HUES64 (cell line): Measurements from ENCODE around the gene GNAL.
"Not testable (repeated sequence)": the region's sequence is repeated elsewhere in the genome, so short reads cannot be mapped to it uniquely, and the experiment has no call there.

Source experiments
- H3K27ac ChIP-seq: 2 replicates; pipeline ENCODE4 v1.7.0; 2013; ENCODE audit warnings: low read depth, low read length, inconsistent platforms
- H3K27me3 ChIP-seq: 2 replicates; pipeline ENCODE4 v1.6.1; 2013; ENCODE audit warnings: mild to moderate bottlenecking, low read length; ENCODE audit not compliant: insufficient read depth
- H3K36me3 ChIP-seq: 2 replicates; pipeline ENCODE4 v1.6.1; 2013; ENCODE audit warnings: mild to moderate bottlenecking, low read length; ENCODE audit not compliant: insufficient read depth
- H3K4me1 ChIP-seq: 2 replicates; pipeline ENCODE4 v1.6.1; 2013; ENCODE audit warnings: mild to moderate bottlenecking, low read length, moderate library complexity; ENCODE audit not compliant: insufficient read depth
- H3K4me3 ChIP-seq: 2 replicates; pipeline ENCODE4 v1.5.1; 2013; ENCODE audit warnings: mild to moderate bottlenecking, low read length, moderate library complexity
- H3K9ac ChIP-seq: 2 replicates; pipeline ENCODE4 v1.6.1; 2013; ENCODE audit warnings: mild to moderate bottlenecking, low read depth, low read length
- H3K9me3 ChIP-seq: 2 replicates; pipeline ENCODE4 v1.6.1; 2013; ENCODE audit warnings: low read depth, low read length; ENCODE audit not compliant: insufficient read depth
- whole genome bisulfite sequencing: fragments of 150-250, 120-280 bp; methylation state at CpG from one replicate; pipeline ENCODE4 v1.1.7; 2013; ENCODE audit warnings: missing lambda C conversion rate; 5-methylcytosine and 5-hydroxymethylcytosine counted together

The GNAL gene

GRCh38 chr18:11891737-11892136 is 202.7 kb downstream of the GNAL start:
- H3K27me3 ChIP-seq, result no peaks in the 10 kb centered on the region
- no peak overlapping the region for H3K27ac ChIP-seq
- H3K9me3 ChIP-seq, result no peaks in the 10 kb centered on the region
- peaks cover 25% of the 10 kb centered on the region for H3K36me3 ChIP-seq
- no peak overlapping the region for H3K9ac ChIP-seq
- 97% methylated on average over 9 of the region's 9 CpGs for WGBS
- no peak overlapping the region for H3K4me3 ChIP-seq
- no peaks in the 10 kb centered on the region for H3K4me1 ChIP-seq

- not testable (repeated sequence) for H3K27ac ChIP-seq, H3K4me3 ChIP-seq, H3K9me3 ChIP-seq, H3K27me3 ChIP-seq, H3K4me1 ChIP-seq, H3K9ac ChIP-seq
- peaks cover 24% of the 10 kb centered on the region for H3K36me3 ChIP-seq
- WGBS, result 94% methylated on average over 7 of the region's 7 CpGs
These were observed 203.4 kb downstream of the GNAL start for GRCh38 chr18:11892438-11892837.

GRCh38 chr18:11897781-11898180 is 208.7 kb downstream of the GNAL start:
- no peak overlapping the region for H3K4me3 ChIP-seq
- H3K27me3 ChIP-seq, result no peaks in the 10 kb centered on the region
- peaks cover 9% of the 10 kb centered on the region for H3K4me1 ChIP-seq
- 0 out of 2 replicates have a peak, but pooled peaks cover 7% of the 10 kb centered on the region for H3K36me3 ChIP-seq
- H3K9ac ChIP-seq, result no peak overlapping the region
- no peak overlapping the region for H3K27ac ChIP-seq
- 93% methylated on average over 1 of the region's 1 CpG for WGBS
- H3K9me3 ChIP-seq, result no peaks in the 10 kb centered on the region

- Histone ChIP-seq H3K27me3 (no peaks in the 10 kb centered on the region), H3K9ac (no peak overlapping the region), H3K9me3 (no peaks in the 10 kb centered on the region), H3K36me3 (0 out of 2 replicates have a peak, but pooled peaks cover 7% of the 10 kb centered on the region), H3K4me3 (no peak overlapping the region), H3K27ac (no peak overlapping the region), H3K4me1 (peaks cover 14% of the 10 kb centered on the region)
- WGBS, result 95% methylated on average over 3 of the region's 3 CpGs
These were observed 210.0 kb downstream of the GNAL start for GRCh38 chr18:11899063-11899462.

- Histone ChIP-seq H3K4me1 (peaks cover 27% of the 10 kb centered on the region), H3K9me3 (no peaks in the 10 kb centered on the region), H3K4me3 (no peak overlapping the region), H3K36me3 (no peaks in the 10 kb centered on the region), H3K27ac (no peak overlapping the region), H3K27me3 (no peaks in the 10 kb centered on the region), H3K9ac (no peak overlapping the region)
- 96% methylated on average over 5 of the region's 5 CpGs for WGBS
These were observed 212.9 kb downstream of the GNAL start for GRCh38 chr18:11901826-11902438.

GRCh38 chr18:11902522-11903292 is 213.6 kb downstream of the GNAL start:
- H3K27ac ChIP-seq, result no peak overlapping the region
- H3K36me3 ChIP-seq, result no peaks in the 10 kb centered on the region
- no peak overlapping the region for H3K4me3 ChIP-seq
- no peaks in the 10 kb centered on the region for H3K27me3 ChIP-seq
- no peak overlapping the region for H3K9ac ChIP-seq
- WGBS, result 62% methylated on average over 7 of the region's 7 CpGs
- peaks cover 30% of the 10 kb centered on the region for H3K4me1 ChIP-seq
- no peaks in the 10 kb centered on the region for H3K9me3 ChIP-seq

- Histone ChIP-seq H3K4me3 (no peak overlapping the region), H3K9ac (no peak overlapping the region), H3K36me3 (no peaks in the 10 kb centered on the region), H3K4me1 (peaks cover 38% of the 10 kb centered on the region), H3K27me3 (peaks cover 11% of the 10 kb centered on the region; the same call in 1 of the 2 replicates), H3K27ac (no peak overlapping the region), H3K9me3 (no peaks in the 10 kb centered on the region)
- WGBS, result 75% methylated on average over 4 of the region's 4 CpGs
These were observed 216.5 kb downstream of the GNAL start for GRCh38 chr18:11905613-11906012.

- Histone ChIP-seq H3K27me3 (peaks cover 11% of the 10 kb centered on the region; the same call in 1 of the 2 replicates), H3K9me3 (no peaks in the 10 kb centered on the region), H3K4me3 (no peak overlapping the region), H3K27ac (no peak overlapping the region), H3K9ac (no peak overlapping the region), H3K36me3 (no peaks in the 10 kb centered on the region), H3K4me1 (peaks cover 38% of the 10 kb centered on the region)
- 100% methylated on average over 1 of the region's 1 CpG for WGBS
These were observed 217.1 kb downstream of the GNAL start for GRCh38 chr18:11906176-11906575.

GRCh38 chr18:11906926-11907874 is 218.1 kb downstream of the GNAL start:
- H3K4me1 ChIP-seq, result peaks cover 35% of the 10 kb centered on the region
- WGBS, result 51% methylated on average over 17 of the region's 20 CpGs
- H3K4me3 ChIP-seq, result peak overlapping the region; percentile 94
- peak overlapping the region; percentile 64; the same call in 1 of the 2 replicates for H3K27ac ChIP-seq
- H3K9me3 ChIP-seq, result no peaks in the 10 kb centered on the region
- no peaks in the 10 kb centered on the region for H3K36me3 ChIP-seq
- H3K27me3 ChIP-seq, result peaks cover 11% of the 10 kb centered on the region; the same call in 1 of the 2 replicates
- peak overlapping the region; percentile 75; the same call in 1 of the 2 replicates for H3K9ac ChIP-seq

GRCh38 chr18:11908182-11909060 is 219.4 kb downstream of the GNAL start, which contains the start of gene MPPE1:
TSS of gene MPPE1 (minus strand) at chr18:11908317. CDS start at chr18:11897264, 11,053 bp downstream.
- Histone ChIP-seq H3K36me3 (no peaks in the 10 kb centered on the region), H3K4me1 (peaks cover 24% of the 10 kb centered on the region), H3K27me3 (peaks cover 11% of the 10 kb centered on the region; the same call in 1 of the 2 replicates), H3K9ac (peak within 1 kb of the TSS; percentile 75), H3K27ac (peak within 1 kb of the TSS; percentile 80; the same call in 1 of the 2 replicates), H3K9me3 (no peaks in the 10 kb centered on the region), H3K4me3 (peak within 1 kb of the TSS; percentile 94)
- WGBS, result under 1% methylated on average over 106 of the region's 106 CpGs
